HG03520 (cell line): Measurements from ENCODE around the gene C16orf74.

Experiments
- ATAC-seq: cut with Tn5 transposase; IDR thresholded peaks from one replicate; pipeline ENCODE4 v1.9.1; 2021; ENCODE audit warnings: mild to moderate bottlenecking, moderate library complexity; ENCODE audit not compliant: unreplicated experiment

C16orf74 gene

GRCh38 chr16:85751698-85752501 lies 1.0 kb upstream of the C16orf74 start:
- no peak for ATAC-seq

GRCh38 chr16:85750146-85750826 lies 610 bp downstream of the C16orf74 start:
- ATAC-seq = no peak

- no peak for ATAC-seq
These were observed 1.1 kb downstream of the C16orf74 start for GRCh38 chr16:85749771-85750145.

GRCh38 chr16:85746460-85747215 lies 4.3 kb downstream of the C16orf74 start:
- no peak for ATAC-seq

- no peak for ATAC-seq
These were observed 11.8 kb downstream of the C16orf74 start for GRCh38 chr16:85738923-85739715.

- no peak for ATAC-seq
These were observed 14.0 kb downstream of the C16orf74 start for GRCh38 chr16:85736921-85737320.

- no peak for ATAC-seq
These were observed 14.9 kb downstream of the C16orf74 start for GRCh38 chr16:85735946-85736345.

- ATAC-seq = peak; percentile 76
These were observed 15.7 kb downstream of the C16orf74 start for GRCh38 chr16:85735225-85735635.

- ATAC-seq = no peak
These were observed 16.4 kb downstream of the C16orf74 start for GRCh38 chr16:85734311-85735017.

- ATAC-seq = no peak
These were observed 17.1 kb downstream of the C16orf74 start for GRCh38 chr16:85733839-85734170.

GRCh38 chr16:85733155-85733838 lies 17.6 kb downstream of the C16orf74 start:
- no peak for ATAC-seq

- no peak for ATAC-seq
These were observed 19.7 kb downstream of the C16orf74 start for GRCh38 chr16:85731179-85731578.

- ATAC-seq = no peak
These were observed 20.8 kb downstream of the C16orf74 start for GRCh38 chr16:85730186-85730465.

- ATAC-seq = no peak
These were observed 21.3 kb downstream of the C16orf74 start for GRCh38 chr16:85729452-85730185.

GRCh38 chr16:85728879-85729278 lies 22.0 kb downstream of the C16orf74 start:
- no peak for ATAC-seq

GRCh38 chr16:85724936-85725335 lies 26.0 kb downstream of the C16orf74 start:
- ATAC-seq = no peak

GRCh38 chr16:85724126-85724879 lies 26.6 kb downstream of the C16orf74 start:
- ATAC-seq = no peak

GRCh38 chr16:85722128-85722893 lies 28.6 kb downstream of the C16orf74 start:
- ATAC-seq = no peak
